ENCODE results near the gene IL17RE. TPM values are rescaled to one million over a fixed set of nuclear protein-coding genes. Genes with fewer than 3 reads are reported as not detected.

IL17RE gene
- total and polyA plus RNA-seq, 2 of the 13 experiments (the other 11 are each of a cell fraction or from before 2014, with no cell fraction given): 14.5 to 24.1 TPM

- TF ChIP-seq ZBED4 (CRISPR knock-in tag; IDR thresholded peaks at IDR 0.05; ENCODE audit: borderline replicate concordance) (no peak), RCOR2 (CRISPR knock-in tag; IDR thresholded peaks at IDR 0.05) (no peak), ARID3A (IDR thresholded peaks at IDR 0.05; ENCODE audit: low read depth, low read length) (no peak), ZNF3 (CRISPR knock-in tag; IDR thresholded peaks at IDR 0.05) (no peak), XBP1 (CRISPR knock-in tag; IDR thresholded peaks at IDR 0.05) (no peak), GTF2F1 (IDR thresholded peaks at IDR 0.05; ENCODE audit: low read length) (no peak), KAT2B (IDR thresholded peaks at IDR 0.05; ENCODE audit: borderline replicate concordance, low read depth, low read length) (no peak), E2F1 (CRISPR knock-in tag; IDR thresholded peaks at IDR 0.05) (no peak), MEIS2 (CRISPR knock-in tag; IDR thresholded peaks at IDR 0.05) (no peak), ZNF30 (CRISPR knock-in tag; IDR thresholded peaks at IDR 0.05) (0 out of 2 replicates have a peak, but pooled peaks have one; percentile 40), ESRRA (CRISPR knock-in tag; IDR thresholded peaks at IDR 0.05; ENCODE audit: low read depth) (no peak), GATAD1 (CRISPR knock-in tag; IDR thresholded peaks at IDR 0.05) (0 out of 2 replicates have a peak, but pooled peaks have one; percentile 40), CHD2 (IDR thresholded peaks at IDR 0.05; ENCODE audit: low read depth, low read length) (no peak), ZNF34 (CRISPR knock-in tag; IDR thresholded peaks at IDR 0.05; ENCODE audit: borderline replicate concordance) (no peak), AKNA (CRISPR knock-in tag; IDR thresholded peaks at IDR 0.05; ENCODE audit: borderline replicate concordance) (no peak), ZNF296 (CRISPR knock-in tag; conservative IDR thresholded peaks at IDR 0.05) (0 out of 2 replicates have a peak, but pooled peaks have one; percentile 27), HNRNPK (IDR thresholded peaks at IDR 0.05; ENCODE audit: low read depth, low read length, poor library complexity, severe bottlenecking) (no peak)
Observed at GRCh38 chr3:9916734-9917680, 14.4 kb downstream of the IL17RE start, which contains the start of gene IL17RC (continued).

Data from HepG2 (cell line).